Stimulated activated CD4-positive, alpha-beta T cell treated with anti-CD3 and anti-CD28 coated beads, Interleukin-12 subunit alpha, Interleukin-12 subunit beta, amount 100 ng/mL, for 24 hours (primary cell): ENCODE results near the gene ATP6V0A1.
"Not testable (repeated sequence)": the region's sequence is repeated elsewhere in the genome, so short reads cannot be mapped to it uniquely, and the experiment has no call there.

Experiments
- DNase-seq, 2 experiments: peaks; one replicate each; pipeline ENCODE4 v3.0.0-alpha.2; 2020; ENCODE audit warnings: low read depth in 2 of 2

The ATP6V0A1 gene

DNA sequence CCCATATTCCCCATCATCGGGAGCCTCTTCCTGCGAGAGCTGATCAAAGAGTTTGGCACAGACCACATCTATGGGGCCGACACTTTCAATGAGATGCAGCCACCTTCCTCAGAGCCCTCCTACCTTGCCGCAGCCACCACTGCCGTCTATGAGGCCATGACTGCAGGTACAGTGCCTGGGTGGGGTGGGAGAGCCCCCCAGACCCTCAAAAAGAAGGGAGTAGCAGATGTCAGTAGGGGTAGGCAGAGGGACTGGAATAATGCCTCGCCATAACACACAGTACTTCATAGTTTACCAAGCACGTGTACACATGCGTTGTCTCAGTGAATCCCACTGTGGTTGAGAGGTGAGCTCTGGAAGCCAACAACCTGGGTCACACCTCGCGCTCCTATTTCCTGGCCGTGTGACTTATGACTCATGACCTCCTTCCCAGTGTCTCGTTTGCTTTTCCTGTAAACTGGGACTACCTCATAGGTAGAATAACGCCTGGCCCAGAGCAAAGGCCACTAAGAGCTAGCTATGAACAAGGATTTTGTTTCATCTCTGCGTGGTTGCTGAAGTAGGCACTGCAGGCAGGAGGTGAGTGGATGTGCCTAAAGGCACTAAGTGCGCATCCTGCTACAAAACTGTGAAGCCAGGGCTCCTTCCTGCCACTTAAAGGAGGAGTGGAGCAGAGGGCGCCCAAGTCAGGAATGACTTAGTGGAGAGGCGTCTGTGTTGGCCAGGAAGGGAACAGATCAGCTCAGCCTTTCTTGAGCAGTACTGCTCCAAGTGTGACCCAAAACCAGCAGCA is 82.6 kb downstream of the ATP6V0A1 start:
- no peak for DNase-seq

DNA sequence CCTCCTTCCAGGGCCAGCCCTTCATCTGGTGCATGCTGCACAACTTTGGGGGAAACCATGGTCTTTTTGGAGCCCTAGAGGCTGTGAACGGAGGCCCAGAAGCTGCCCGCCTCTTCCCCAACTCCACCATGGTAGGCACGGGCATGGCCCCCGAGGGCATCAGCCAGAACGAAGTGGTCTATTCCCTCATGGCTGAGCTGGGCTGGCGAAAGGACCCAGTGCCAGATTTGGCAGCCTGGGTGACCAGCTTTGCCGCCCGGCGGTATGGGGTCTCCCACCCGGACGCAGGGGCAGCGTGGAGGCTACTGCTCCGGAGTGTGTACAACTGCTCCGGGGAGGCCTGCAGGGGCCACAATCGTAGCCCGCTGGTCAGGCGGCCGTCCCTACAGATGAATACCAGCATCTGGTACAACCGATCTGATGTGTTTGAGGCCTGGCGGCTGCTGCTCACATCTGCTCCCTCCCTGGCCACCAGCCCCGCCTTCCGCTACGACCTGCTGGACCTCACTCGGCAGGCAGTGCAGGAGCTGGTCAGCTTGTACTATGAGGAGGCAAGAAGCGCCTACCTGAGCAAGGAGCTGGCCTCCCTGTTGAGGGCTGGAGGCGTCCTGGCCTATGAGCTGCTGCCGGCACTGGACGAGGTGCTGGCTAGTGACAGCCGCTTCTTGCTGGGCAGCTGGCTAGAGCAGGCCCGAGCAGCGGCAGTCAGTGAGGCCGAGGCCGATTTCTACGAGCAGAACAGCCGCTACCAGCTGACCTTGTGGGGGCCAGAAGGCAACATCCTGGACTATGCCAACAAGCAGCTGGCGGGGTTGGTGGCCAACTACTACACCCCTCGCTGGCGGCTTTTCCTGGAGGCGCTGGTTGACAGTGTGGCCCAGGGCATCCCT is 84.8 kb downstream of the ATP6V0A1 start:
- DNase-seq, result no peak

DNA sequence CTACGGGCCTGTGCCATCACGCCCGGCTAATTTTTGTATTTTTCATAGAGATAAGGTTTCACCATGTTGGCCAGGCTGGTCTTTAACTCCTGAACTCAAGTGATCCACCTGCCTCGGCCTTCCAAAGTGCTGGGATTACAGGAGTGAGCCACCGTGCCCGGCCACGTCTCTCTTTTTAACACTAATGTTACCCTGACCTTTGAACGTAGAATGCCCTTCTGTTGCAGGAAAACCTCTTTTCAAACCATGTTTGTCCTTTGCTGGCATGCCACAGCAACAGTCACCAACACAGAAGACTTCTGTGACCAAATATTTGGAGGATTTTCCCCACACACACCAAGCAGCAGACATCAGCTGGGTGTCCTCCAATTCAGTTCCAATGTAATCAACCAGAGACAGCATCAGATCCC is 86.2 kb downstream of the ATP6V0A1 start:
- no peak for DNase-seq

DNA sequence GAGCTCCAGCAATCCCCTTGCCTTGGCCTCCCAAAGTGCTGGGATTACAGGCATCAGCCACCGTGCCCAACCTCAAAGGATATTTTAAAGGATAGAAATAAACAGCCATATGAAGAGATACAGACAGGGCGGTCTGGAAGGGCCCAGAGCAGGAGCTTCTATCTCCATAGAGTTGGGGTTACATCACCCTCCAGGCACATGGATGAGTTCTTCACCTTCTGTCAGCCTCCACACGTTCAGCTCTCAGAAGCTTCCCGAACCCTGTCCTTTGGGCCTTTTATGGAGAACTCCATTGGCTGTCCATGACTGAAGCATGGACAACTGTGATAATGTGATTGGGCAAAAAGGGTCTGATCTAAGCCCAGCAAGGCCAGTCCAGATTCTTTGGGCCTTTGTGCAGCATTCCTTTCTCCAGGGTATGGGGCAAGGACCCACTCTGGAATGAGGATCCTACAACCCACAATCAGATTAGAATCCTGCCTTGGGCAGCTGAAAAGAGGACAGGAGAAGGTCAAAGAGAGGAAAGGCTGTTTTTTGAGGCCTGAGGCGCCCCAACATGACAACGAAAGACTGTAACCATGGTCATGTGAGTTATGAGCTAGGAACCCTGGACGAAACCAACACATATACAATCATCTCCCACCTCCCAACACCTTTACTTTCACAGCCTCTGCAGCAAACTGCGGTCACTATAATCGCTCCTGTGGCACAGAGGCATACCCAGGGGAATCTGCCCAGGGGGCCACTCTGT is 87.3 kb downstream of the ATP6V0A1 start:
- DNase-seq, result not testable (repeated sequence)

DNA sequence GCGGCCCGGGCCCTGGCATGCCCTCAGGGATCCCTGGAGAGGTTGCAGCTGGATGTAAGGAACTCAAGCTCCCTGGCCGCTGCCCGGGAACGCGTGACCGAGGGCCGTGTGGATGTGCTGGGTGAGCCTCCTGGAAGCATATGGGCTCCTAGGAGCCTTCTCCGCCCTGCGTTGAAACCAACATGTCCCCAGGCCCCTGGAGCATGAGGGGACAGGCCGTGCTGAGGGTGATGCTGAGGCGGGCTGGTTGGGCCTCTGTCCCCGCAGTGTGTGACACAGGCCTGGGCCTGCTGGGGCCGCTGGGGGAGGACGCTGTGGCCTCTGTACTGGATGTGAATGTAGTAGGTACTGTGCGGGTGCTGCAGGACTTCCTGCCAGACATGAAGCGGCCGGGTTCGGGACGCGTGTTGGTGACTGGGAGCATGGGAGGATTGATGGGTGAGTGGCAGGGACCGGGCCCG is 88.4 kb downstream of the ATP6V0A1 start:
- no peak for DNase-seq

DNA sequence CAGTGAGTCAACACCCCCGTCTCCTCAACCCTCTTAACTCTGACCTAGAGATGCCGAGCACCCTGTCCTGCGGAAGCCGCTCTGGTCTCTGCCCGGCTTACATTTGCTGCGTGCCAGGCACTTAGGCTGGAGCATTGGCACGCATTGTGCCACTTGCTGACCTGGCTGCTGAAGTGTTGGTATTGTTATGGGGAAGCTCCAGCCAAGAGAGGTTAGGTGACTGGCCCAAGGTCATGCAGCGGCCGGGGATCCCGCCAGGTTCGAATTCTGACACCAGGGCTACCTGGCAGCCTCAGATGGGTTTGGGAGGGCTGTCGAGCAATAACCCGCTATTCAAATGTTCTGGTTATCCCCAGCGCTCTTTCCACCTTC is 89.0 kb downstream of the ATP6V0A1 start:
- no peak for DNase-seq

DNA sequence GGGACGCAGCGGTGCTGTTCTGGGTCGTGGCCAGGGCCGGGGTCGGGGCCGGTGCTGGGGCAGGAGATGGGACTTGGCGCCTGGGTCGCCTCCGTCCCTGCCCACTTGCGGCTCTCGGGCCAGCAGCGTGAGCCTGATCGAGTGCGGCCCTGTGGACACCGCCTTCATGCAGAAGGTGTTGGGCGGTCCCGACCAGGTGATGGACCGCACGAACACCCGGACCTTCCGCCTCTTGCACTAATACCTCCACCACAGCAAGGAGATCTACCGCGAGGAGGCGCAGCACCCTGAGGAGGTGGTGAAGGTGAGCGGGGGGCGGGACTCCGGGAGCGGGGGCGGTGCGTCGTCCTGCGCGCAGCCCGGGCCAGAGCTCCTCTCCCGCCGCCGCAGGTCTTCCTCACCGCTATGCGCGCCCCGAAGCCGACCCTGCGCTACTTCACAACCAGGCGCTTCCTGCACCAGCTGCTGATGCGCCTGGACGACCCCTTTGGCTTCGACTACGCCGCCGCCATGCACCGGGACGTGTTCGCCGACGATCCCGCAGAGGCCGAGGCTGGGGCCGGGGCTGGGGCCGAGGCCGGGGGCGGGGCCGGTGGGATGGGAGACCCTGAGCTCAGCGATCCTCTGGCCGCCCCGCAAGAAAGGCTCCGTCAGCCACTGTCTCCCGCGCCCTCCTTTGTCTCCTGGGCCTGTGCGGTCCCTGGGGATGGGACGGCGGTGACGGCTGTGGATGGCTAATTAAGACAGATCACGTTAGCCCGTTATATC is 89.6 kb downstream of the ATP6V0A1 start:
- peak; percentile 48 to 81 for DNase-seq

DNA sequence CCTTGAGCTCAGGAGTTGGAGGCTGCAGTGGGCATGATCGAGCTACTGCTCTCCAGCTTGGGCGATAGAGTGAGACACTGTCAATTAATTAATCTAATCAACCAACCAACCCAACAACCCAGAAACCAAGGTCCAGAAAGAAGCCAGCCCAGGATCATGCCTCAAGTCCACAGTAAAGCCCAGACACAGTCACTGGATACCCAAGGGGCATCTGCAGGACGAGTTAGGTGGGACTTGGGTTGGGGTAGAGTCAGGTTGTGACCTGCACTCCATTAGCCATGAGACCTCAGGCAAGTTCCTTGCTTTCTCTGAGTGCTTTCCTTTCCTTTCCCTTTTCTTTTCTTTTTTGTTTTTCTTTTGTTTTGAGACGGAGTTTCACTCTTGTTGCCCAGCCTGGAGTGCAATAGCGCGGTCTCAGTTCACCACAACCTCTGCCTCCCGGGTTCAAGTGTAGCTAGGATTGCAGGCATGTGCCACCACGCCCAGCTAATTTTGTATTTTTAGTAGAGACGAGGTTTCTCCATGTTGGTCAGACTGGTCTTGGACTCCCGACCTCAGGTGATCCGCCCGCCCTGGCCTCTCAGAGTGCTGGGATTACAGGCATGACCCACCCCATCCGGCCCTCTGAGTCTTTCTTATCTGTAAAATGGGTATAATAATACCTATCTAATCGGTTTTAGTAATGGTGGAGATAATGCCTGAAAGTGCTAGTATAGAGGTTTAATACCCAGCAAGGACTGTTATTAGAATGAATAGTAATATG is 90.5 kb downstream of the ATP6V0A1 start:
- no peak for DNase-seq

DNA sequence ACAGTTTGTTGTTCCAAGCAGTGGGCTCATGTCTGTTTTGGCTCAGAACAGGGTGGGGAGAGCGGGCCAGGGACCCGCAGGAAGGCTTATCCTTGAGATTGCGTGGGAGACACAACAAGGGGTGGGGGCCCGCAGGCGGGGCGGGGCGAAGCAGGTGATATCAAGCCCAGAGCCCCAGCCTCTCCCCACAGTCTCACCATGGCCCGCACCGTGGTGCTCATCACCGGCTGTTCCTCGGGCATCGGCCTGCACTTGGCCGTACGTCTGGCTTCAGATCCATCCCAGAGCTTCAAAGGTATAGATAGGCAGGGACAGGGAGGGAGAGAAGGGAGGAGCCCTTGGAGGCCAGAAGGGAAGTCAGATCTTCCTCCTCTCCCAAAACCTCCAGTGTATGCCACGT is 94.1 kb downstream of the ATP6V0A1 start, which contains the start of gene HSD17B1:
TSS of gene HSD17B1 (plus strand) at position 188 of the 400 bp plus-strand sequence. CDS start at position 199, 11 bp downstream.
- not testable (repeated sequence) for DNase-seq

DNA sequence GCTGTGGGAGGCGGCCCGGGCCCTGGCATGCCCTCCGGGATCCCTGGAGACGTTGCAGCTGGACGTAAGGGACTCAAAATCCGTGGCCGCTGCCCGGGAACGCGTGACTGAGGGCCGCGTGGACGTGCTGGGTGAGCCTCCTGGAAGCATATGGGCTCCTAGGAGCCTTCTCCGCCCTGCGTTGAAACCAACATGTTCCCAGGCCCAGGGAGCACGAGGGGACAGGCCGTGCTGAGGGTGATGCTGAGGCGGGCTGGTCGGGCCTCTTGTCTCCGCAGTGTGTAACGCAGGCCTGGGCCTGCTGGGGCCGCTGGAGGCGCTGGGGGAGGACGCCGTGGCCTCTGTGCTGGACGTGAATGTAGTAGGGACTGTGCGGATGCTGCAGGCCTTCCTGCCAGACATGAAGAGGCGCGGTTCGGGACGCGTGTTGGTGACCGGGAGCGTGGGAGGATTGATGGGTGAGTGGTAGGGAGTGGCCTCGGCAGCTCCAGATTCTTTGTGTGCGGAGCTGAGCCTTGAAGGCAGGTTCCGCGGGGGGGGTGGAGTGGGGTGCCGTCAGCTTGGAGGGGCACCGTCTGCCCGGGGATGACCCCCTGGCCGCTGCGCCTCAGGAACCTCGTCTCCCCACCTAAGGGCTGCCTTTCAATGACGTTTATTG is 94.6 kb downstream of the ATP6V0A1 start:
- no peak for DNase-seq

DNA sequence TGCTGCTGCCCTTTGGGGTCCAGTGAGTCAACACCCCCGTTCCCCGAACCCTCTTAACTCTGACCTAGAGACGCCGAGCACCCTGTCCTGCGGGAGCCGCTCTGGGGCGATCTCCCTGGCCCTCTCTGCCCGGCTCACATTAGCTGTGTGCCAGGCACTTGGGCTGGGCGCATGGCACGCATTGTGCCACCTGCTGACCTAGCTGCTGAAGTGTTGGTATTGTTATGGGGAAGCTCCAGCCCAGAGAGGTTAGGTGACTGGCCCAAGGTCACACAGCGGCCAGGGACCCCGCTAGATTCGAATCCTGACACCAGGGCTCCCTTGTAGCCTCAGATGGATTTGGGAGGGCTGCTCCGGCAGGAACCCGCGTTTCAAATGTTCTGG is 95.2 kb downstream of the ATP6V0A1 start:
- DNase-seq, result no peak

DNA sequence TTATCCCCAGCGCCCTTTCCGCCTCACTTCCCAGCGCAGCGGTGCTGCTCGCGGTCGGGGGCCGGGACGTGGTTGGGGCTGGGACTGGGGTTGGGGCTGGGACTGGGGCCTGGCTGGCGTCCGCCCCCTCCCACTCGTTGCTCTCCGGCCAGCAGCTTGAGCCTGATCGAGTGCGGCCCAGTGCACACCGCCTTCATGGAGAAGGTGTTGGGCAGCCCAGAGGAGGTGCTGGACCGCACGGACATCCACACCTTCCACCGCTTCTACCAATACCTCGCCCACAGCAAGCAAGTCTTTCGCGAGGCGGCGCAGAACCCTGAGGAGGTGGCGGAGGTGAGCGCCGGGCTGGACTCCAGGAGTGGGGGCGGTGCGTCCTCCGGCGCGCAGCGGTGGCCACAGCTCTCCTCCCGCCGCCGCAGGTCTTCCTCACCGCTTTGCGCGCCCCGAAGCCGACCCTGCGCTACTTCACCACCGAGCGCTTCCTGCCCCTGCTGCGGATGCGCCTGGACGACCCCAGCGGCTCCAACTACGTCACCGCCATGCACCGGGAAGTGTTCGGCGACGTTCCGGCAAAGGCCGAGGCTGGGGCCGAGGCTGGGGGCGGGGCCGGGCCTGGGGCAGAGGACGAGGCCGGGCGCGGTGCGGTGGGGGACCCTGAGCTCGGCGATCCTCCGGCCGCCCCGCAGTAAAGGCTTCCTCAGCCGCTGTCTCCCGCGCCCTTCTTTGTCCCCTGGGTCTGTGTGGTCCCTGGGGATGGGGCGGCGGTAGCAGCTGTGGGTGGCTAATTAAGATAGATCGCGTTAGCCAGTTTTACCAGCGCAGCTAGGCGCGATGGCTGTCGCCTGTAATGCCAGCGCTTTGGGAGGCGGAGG is 95.8 kb downstream of the ATP6V0A1 start:
- DNase-seq, result peak in 1 of 2 experiments; percentile 77

DNA sequence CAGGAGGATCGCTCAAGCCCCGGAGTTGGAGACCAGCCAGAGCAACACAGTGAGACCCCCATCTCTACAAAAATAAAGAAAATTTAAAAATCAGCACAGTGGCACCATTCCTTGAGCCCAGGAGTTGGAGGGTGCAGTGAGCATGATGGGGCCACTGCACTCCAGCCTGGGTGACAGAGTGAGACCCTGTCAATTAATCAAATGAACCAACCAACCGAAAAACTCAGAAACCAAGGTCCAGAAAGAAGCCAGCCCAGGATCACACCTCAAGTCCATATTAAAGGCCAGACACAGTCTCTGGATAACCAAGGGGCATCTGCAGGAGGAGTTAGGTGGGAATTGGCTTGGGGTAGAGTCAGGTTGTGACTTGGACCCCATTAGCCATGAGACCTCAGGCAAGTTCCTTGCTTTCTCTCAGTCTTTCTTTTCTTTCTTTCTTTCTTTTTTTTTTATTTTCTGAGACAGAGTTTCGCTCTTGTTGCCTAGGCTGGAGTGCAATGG is 96.5 kb downstream of the ATP6V0A1 start:
- no peak for DNase-seq

DNA sequence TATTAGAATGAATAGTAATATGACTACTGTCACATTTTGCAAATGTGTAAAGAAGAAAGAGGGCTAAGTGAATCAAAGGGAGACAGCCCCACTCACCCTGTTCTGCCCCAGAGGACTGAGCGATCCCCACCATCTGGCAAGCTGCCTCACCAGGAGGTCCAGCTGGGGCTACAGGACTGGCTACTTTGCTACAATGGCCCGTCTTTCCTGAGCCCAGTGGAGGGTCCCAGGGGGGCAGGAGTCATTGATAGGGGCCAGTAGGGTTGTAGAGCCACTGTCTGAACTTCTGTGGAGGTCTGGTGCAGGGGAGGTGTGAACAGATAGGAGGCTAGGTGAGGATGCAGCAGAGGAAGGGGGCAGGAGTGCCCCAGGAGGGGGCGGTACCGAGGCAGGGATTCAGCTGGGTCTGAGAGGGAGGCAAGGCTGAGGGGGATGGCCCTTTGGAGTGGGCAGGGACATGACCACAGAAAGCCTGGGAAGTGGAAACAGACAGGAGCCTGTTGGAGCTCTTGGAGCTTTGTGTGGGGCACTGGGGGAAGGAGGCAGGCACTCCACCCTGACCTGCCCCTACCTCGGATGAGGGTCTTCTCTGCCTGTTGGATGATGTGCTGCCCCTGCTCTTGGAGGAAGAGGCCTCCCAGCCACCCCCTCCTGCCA is 97.4 kb downstream of the ATP6V0A1 start:
- DNase-seq, result not testable (repeated sequence)

DNA sequence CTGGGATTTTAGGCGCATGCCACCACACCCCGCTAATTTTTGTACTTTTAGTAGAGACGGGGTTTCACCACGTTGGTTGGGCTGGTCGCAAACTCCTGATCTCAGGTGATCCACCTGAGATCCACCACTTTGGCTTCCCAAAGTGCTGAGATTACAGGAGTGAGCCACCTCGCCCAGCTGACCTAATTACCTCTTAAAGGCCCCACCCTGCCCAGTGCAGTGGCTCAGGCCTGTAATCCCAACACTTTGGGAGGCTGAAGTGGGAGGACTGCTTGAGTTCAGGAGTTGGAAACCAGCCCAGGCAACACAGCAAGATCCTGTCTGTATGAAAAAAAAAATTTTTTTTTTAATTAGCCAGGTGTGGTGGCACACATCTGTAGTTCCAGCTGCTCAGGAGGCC is 100.4 kb downstream of the ATP6V0A1 start:
- no peak for DNase-seq

DNA sequence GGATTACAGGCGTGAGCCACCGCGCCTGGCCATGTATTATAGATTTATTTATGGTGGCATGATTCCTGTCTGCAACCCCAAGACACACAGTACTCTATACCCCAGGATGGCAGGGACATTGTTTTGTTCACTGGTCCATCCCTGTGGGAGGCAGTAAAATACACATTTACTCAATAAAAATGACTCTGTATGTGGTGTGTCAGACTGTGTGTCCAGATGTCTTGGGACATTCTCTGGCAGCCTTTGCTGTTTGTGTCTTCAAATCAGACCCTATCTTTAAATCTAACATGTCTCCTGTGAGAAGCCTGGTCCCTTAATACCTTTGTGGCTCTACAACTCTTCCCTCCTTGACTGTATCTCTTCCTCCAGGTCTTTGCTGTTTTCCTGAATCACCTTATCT is 101.6 kb downstream of the ATP6V0A1 start:
- DNase-seq, result no peak

DNA sequence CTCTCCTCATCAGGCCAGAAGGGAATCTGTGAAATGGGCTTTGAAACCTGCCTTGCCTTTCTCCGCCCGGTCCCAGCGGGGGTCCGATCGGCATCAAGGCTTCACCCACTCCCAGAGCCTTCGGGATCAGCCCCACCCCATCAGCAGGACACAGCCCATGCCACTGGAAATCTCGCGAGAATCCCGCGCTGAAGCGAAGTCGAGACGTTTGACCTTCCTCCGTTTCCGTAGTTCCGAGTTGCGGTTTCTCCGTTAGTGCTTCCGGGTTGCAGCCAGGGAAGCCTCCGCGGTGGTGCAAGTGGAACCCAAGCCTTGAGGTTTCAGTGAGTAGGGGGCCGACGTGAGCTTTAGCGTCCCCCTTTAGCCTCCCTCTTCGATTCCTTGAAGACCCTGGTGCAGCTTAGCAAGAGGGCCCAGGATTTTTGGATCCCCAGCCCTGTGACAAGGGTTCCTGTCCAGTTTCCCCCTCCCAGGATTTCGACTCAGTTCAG is 103.3 kb downstream of the ATP6V0A1 start, which contains the start of gene COASY:
TSS of gene COASY (plus strand) at position 252 of the 491 bp plus-strand sequence. CDS start 475 bp downstream, outside the sequence.
- DNase-seq, result peak; percentile 87 to 94
